ENCODE results near the gene P4HTM.

P4HTM gene

DNA sequence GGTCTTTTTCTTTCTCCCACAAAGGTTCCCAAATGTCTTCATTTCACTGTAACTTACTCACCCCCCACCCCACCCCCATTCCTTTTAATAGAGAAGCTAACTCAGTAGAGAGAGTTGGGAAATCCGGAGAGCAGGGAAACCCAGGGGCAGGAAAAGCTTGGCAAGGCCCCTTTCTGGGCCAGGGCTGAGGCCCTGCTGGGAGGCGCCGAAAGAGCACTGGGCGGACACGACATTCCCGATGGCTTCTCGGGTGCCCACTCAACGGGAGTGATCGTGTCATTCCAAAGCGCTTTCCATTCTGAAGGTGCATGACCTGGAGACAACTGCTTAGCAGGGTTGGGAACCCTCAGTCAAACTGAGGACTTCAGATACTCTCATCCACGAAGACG is 29.9 kb downstream of the P4HTM start:
- ChIA-PET CTCF (interaction anchor here (3.8 to 9.8 kb wide), 3 partner anchors 7 to 30 kb away, joined by 59 to 95 read pairs (median 64); partner anchors contain the start of genes P4HTM and WDR6), POLR2A (interaction anchor here (0.6 to 3.4 kb wide), 8 partner anchors 8 to 74 kb away, joined by 3 to 70 read pairs (median 22); partner anchors contain the start of genes IMPDH2, P4HTM, QRICH1 and WDR6)
- peak overlapping the region; percentile 94 for H3K4me3 ChIP-seq (ENCODE audit: low read depth, low read length)
- DNase-seq (ENCODE audit: low read depth, low spot score), result no peak
- TF ChIP-seq, protein P1, sequence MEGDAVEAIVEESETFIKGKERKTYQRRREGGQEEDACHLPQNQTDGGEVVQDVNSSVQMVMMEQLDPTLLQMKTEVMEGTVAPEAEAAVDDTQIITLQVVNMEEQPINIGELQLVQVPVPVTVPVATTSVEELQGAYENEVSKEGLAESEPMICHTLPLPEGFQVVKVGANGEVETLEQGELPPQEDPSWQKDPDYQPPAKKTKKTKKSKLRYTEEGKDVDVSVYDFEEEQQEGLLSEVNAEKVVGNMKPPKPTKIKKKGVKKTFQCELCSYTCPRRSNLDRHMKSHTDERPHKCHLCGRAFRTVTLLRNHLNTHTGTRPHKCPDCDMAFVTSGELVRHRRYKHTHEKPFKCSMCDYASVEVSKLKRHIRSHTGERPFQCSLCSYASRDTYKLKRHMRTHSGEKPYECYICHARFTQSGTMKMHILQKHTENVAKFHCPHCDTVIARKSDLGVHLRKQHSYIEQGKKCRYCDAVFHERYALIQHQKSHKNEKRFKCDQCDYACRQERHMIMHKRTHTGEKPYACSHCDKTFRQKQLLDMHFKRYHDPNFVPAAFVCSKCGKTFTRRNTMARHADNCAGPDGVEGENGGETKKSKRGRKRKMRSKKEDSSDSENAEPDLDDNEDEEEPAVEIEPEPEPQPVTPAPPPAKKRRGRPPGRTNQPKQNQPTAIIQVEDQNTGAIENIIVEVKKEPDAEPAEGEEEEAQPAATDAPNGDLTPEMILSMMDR (IDR thresholded peaks at IDR 0.05; ENCODE audit: insufficient read depth, low read length, missing control alignments), result no peak

DNA sequence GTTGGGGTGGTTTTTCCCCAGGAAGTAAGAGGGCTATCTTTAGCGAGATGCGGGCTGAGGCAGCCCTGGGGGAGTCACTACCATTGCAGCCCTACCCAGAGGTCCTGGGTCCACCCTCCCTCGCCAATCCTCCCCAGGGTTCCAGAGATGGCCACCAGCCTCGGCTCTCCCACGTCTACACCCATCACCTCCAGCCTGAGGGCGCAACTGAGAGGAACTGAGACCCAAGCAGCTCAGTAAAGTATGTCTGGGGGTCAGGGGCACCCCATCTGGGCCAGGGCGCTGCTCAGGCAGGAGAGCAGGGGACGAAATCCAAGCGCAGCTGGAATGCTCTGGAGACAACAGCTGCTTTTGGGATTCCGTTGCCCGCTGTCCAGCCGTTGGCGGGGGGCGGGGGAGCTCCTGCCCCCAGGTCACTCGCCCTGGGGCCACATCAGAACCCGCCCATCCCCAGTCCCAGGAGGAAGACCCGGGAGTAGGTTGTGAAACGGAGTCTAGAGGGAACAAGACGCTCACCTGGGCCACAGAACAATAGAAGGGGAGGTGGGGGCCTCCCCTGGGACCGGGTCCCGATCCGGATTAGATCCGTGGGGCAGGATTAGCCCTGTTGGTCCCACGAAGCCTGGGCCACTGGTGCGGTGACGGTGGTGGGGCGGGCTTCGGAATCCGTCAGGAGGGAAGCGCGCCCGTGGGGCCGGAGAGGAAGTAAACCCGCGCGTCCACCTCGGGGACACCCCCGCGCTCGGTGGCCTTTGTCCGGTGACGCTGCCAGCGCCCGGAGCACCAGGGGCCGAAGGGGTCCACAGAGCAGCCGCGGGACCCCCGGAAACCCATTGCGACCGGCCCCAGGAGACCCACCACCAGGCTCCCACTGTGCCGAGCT is 30.5 kb downstream of the P4HTM start:
- POLR2A ChIA-PET, result interaction anchor here (0.6 to 3.4 kb wide), 14 partner anchors 8 to 429 kb away, joined by 3 to 70 read pairs (median 4); partner anchors contain the start of genes IMPDH2, NICN1, P4HTM and QRICH1
- peak overlapping the region; percentile 94 for H3K4me3 ChIP-seq (ENCODE audit: low read depth, low read length)
- TF ChIP-seq, protein P1 (IDR thresholded peaks at IDR 0.05; ENCODE audit: insufficient read depth, low read length, missing control alignments), result no peak
- DNase-seq (ENCODE audit: low read depth, low spot score), result no peak
- CTCF ChIA-PET, result interaction anchor here (0.9 to 9.8 kb wide), 8 partner anchors 7 to 73 kb away, joined by 3 to 95 read pairs (median 24); partner anchors contain the start of genes P4HTM, QRICH1 and WDR6

DNA sequence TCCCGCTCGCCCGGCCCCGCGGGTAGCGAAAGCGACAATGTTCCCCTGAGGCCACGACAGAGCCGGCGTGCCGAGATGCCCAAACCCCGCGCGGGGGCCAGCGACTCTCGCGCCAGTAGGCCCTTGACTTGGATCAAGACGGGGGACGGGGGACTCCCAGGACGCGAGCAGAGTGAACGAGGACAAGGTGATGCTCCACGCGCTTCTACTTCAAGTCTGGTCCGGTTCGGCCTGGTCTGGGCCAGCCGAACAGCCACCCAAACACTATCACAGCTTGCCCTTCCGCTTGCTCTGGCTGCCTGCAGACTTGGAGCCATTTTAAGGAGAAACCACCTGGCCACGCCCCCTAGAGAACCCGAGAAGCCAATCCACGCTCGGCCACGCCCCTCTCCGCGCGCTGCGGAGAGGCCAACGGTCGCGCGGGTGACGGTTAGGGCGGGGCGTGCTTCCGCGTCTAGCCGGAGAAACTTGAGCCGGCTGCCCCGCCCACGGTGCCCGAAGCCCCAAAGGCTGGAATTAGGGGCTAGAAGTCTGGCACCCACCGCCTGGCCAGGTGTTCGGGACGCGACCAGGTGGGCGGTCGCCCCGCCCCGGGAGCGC is 31.3 kb downstream of the P4HTM start:
- ChIA-PET POLR2A (interaction anchor here (0.6 to 3.4 kb wide), 18 partner anchors 8 to 428 kb away, joined by 3 to 70 read pairs (median 4); partner anchors contain the start of genes IMPDH2, LAMB2, NICN1 and P4HTM), CTCF (interaction anchor here (0.9 to 9.8 kb wide), 19 partner anchors 8 to 174 kb away, joined by 3 to 95 read pairs (median 6); partner anchors contain the start of genes P4HTM, QRICH1 and WDR6)
- peak overlapping the region; percentile 94 for H3K4me3 ChIP-seq (ENCODE audit: low read depth, low read length)
- DNase-seq (ENCODE audit: low read depth, low spot score), result peak; percentile 65
- TF ChIP-seq, protein P1 (IDR thresholded peaks at IDR 0.05; ENCODE audit: insufficient read depth, low read length, missing control alignments), result no peak

DNA sequence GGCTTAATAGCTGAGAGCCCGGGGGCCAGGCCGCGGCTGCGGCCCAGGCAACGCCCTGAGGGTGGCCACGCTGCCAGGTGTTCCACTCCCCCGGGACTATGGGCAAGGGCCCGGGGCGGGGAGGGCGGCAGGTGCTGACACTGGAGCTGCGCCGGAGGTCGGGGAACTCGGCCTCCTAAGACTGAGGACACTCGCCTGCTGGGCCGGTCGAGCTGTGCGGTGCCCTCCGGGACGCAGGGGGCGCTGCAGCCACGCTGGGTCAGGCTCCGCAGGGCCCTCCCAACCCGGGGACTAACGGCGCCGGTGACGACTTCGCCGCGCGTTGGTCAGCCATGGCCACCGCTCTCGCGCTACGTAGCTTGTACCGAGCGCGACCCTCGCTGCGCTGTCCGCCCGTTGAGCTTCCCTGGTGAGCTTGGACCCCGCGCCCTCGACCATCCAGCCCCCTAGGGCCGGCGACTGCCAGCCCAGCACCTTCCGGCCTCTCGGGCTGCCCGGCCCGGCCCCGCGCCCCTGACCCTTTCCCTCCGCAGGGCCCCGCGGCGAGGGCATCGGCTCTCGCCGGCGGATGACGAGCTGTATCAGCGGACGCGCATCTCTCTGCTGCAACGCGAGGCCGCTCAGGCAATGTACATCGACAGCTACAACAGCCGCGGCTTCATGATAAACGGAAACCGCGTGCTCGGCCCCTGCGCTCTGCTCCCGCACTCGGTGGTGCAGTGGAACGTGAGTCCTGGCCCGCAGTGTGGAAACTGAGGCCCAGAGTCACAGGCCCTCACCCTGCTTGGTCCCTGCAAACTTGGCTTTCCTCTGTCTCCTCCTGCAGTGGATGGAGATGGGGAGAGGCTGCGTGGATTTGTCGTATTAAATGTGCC is 32.0 kb downstream of the P4HTM start, which contains the start of gene NDUFAF3:
TSS of gene NDUFAF3 (plus strand) at position 309 of the 875 bp plus-strand sequence. CDS start at position 333, 24 bp downstream.
- peak within 1 kb of the TSS; percentile 94 for H3K4me3 ChIP-seq (ENCODE audit: low read depth, low read length)
- POLR2A ChIA-PET, result interaction anchor here (0.6 to 3.4 kb wide), 15 partner anchors 7 to 427 kb away, joined by 3 to 70 read pairs (median 4); partner anchors contain the start of genes IMPDH2, LAMB2, P4HTM and QRICH1
- CTCF ChIA-PET, result interaction anchor here (0.8 to 9.8 kb wide), 22 partner anchors 9 to 175 kb away, joined by 3 to 95 read pairs (median 4); partner anchors contain the start of genes KLHDC8B, P4HTM, QRICH1 and WDR6
- TF ChIP-seq, protein P1 (IDR thresholded peaks at IDR 0.05; ENCODE audit: insufficient read depth, low read length, missing control alignments), result peak; percentile 99
- DNase-seq (ENCODE audit: low read depth, low spot score), result no peak

DNA sequence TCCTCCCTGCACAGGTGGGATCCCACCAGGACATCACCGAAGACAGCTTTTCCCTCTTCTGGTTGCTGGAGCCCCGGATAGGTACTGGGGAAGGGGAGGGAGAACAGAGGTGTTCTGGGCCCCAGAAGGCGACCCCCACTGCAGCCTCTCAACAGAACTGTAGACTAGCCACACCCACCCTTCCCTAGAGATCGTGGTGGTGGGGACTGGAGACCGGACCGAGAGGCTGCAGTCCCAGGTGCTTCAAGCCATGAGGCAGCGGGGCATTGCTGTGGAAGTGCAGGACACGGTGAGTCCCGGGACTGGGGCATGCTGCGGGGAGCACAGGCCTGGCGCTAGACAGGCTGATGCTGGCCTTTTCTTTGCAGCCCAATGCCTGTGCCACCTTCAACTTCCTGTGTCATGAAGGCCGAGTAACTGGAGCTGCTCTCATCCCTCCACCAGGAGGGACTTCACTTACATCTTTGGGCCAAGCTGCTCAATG is 32.7 kb downstream of the P4HTM start:
- DNase-seq (ENCODE audit: low read depth, low spot score), result no peak
- ChIA-PET CTCF (interaction anchor here (0.8 to 9.8 kb wide), 21 partner anchors 9 to 176 kb away, joined by 3 to 95 read pairs (median 4); partner anchors contain the start of genes KLHDC8B, P4HTM, QRICH1 and WDR6), POLR2A (interaction anchor here (2.8 to 3.4 kb wide), 3 partner anchors 15 to 71 kb away, joined by 31 to 70 read pairs (median 43); partner anchors contain the start of genes P4HTM, QRICH1 and WDR6)
- peak overlapping the region; percentile 94 for H3K4me3 ChIP-seq (ENCODE audit: low read depth, low read length)
- TF ChIP-seq, protein P1 (IDR thresholded peaks at IDR 0.05; ENCODE audit: insufficient read depth, low read length, missing control alignments), result no peak

Measured in AG04449 (cell line).